Measurements from ENCODE around the gene DLEC1.
A peak's percentile ranks its signal among the peaks of the same experiment; 100 is the strongest.

The DLEC1 gene

DNA sequence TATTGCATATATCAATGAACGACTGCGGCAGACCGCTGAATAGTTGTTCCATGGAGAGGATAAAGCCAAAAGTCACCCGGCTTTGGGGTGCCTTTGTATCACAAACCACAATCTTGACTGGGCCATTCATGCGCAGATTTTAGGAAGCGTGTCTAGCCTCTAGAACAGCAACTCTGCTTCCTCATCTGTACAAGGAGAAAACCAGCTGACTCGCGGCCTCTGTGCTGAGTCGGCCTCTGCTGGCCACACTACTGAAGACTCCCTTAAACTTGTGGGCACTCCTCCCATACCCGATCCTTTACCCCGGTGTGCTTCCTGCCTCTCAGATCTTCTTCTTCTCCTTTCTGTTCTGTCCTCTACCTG is 872 bp downstream of the DLEC1 start:
- Histone ChIP-seq H3K4me3 (ENCODE audit: low read depth in 1 of 2, low read length in 2 of 2) (peak overlapping the region in 1 of 2 experiments; percentile 56; a peak in 2 of 4 replicates), H3K27me3 (ENCODE audit: insufficient read depth, low read length, poor library complexity) (peaks cover 20% of the 10 kb centered on the region), H3K4me2 (ENCODE audit: insufficient read depth, low read length) (peak overlapping the region; percentile 74), H3K9me3 (ENCODE audit: insufficient read depth, low read length, severe bottlenecking) (no peaks in the 10 kb centered on the region), H3K27ac (ENCODE audit: low read length) (no peak overlapping the region), H2AFZ (ENCODE audit: low read depth, low read length) (no peak overlapping the region), H4K20me1 (ENCODE audit: insufficient read depth, low read length) (no peaks in the 10 kb centered on the region), H3K4me1 (ENCODE audit: insufficient read depth, low read length) (peaks cover 19% of the 10 kb centered on the region), H3K9ac (ENCODE audit: low read depth, low read length) (no peak overlapping the region), H3K36me3 (ENCODE audit: insufficient read depth, low read length) (no peaks in the 10 kb centered on the region), H3K79me2 (ENCODE audit: insufficient read depth, low read length) (no peaks in the 10 kb centered on the region)
- DNase-seq (peak; percentile 20), ATAC-seq (ENCODE audit: insufficient read depth, low read depth) (peak; percentile 37; the same call in 2 of the 3 replicates)
- TF ChIP-seq EZH2 (IDR thresholded peaks at IDR 0.05; ENCODE audit: borderline replicate concordance, low read depth, low read length, severe bottlenecking), result no peak
- TF ChIP-seq, protein P1, sequence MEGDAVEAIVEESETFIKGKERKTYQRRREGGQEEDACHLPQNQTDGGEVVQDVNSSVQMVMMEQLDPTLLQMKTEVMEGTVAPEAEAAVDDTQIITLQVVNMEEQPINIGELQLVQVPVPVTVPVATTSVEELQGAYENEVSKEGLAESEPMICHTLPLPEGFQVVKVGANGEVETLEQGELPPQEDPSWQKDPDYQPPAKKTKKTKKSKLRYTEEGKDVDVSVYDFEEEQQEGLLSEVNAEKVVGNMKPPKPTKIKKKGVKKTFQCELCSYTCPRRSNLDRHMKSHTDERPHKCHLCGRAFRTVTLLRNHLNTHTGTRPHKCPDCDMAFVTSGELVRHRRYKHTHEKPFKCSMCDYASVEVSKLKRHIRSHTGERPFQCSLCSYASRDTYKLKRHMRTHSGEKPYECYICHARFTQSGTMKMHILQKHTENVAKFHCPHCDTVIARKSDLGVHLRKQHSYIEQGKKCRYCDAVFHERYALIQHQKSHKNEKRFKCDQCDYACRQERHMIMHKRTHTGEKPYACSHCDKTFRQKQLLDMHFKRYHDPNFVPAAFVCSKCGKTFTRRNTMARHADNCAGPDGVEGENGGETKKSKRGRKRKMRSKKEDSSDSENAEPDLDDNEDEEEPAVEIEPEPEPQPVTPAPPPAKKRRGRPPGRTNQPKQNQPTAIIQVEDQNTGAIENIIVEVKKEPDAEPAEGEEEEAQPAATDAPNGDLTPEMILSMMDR (IDR thresholded peaks at IDR 0.05; ENCODE audit: borderline replicate concordance, extremely low read depth, low read length, poor library complexity, severe bottlenecking), result peak; percentile 13

DNA sequence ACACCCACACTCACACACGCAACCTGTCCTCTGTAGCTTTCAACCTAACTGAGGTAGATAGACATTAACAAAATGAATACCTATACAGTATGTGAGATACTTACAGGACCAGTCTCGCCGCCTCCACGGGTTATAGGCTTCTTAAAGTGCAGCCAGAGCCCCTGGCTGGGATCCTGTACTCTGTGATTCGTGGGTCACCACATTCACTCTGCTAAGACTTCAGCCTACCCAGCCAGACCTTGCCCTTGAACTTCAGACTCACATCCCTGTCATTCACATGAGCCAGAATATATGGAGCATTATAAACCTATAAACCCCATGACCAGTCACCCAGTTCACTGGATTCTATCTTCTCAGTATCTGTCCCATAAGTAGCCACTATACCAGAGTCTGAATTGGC is 1.4 kb downstream of the DLEC1 start:
- H3K4me2 ChIP-seq (ENCODE audit: insufficient read depth, low read length), result no peak overlapping the region

DNA sequence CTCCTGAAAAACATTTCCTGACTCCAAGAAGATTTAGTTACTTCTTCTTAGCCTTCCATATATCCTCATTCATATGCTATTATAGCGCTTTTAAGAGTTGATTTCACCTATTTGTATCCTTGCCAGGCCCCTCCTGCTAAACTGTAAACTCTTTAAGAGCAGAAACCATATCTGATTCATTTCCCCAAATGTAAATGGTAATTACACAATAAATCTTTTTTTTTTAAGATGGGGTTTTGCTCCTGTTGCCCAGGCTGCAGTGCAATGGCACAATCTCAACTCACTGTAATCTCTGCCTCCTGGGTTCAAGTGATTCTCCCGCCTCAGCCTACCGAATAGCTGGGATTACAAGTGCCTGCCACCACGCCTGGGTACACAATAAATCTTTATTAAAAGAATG is 4.5 kb downstream of the DLEC1 start:
- Histone ChIP-seq H4K20me1 (ENCODE audit: insufficient read depth, low read length) (no peaks in the 10 kb centered on the region), H3K9ac (ENCODE audit: low read depth, low read length) (no peak overlapping the region), H3K4me1 (ENCODE audit: insufficient read depth, low read length) (peaks cover 17% of the 10 kb centered on the region), H3K9me3 (ENCODE audit: insufficient read depth, low read length, severe bottlenecking) (no peaks in the 10 kb centered on the region), H3K27ac (ENCODE audit: low read length) (no peak overlapping the region), H3K36me3 (ENCODE audit: insufficient read depth, low read length) (no peaks in the 10 kb centered on the region), H3K79me2 (ENCODE audit: insufficient read depth, low read length) (no peaks in the 10 kb centered on the region), H3K4me2 (ENCODE audit: insufficient read depth, low read length) (no peak overlapping the region), H3K4me3 (ENCODE audit: low read depth in 1 of 2, low read length in 2 of 2) (no peak overlapping the region), H3K27me3 (ENCODE audit: insufficient read depth, low read length, poor library complexity) (peaks cover 20% of the 10 kb centered on the region), H2AFZ (ENCODE audit: low read depth, low read length) (no peak overlapping the region)
- TF ChIP-seq EZH2 (IDR thresholded peaks at IDR 0.05; ENCODE audit: borderline replicate concordance, low read depth, low read length, severe bottlenecking), result no peak
- TF ChIP-seq, protein P1 (IDR thresholded peaks at IDR 0.05; ENCODE audit: borderline replicate concordance, extremely low read depth, low read length, poor library complexity, severe bottlenecking), result no peak
- ATAC-seq (ENCODE audit: insufficient read depth, low read depth) (no peak), DNase-seq (no peak)

More for the DNA sequence above, 1.4 kb downstream of the DLEC1 start:
- Histone ChIP-seq H3K27me3 (ENCODE audit: insufficient read depth, low read length, poor library complexity) (peaks cover 20% of the 10 kb centered on the region), H3K27ac (ENCODE audit: low read length) (no peak overlapping the region), H3K79me2 (ENCODE audit: insufficient read depth, low read length) (no peaks in the 10 kb centered on the region), H3K9ac (ENCODE audit: low read depth, low read length) (no peak overlapping the region), H3K4me1 (ENCODE audit: insufficient read depth, low read length) (peaks cover 19% of the 10 kb centered on the region), H3K36me3 (ENCODE audit: insufficient read depth, low read length) (no peaks in the 10 kb centered on the region), H4K20me1 (ENCODE audit: insufficient read depth, low read length) (no peaks in the 10 kb centered on the region), H2AFZ (ENCODE audit: low read depth, low read length) (no peak overlapping the region), H3K9me3 (ENCODE audit: insufficient read depth, low read length, severe bottlenecking) (no peaks in the 10 kb centered on the region), H3K4me3 (ENCODE audit: low read depth in 1 of 2, low read length in 2 of 2) (no peak overlapping the region)
- ATAC-seq (ENCODE audit: insufficient read depth, low read depth) (no peak), DNase-seq (no peak)
- TF ChIP-seq, protein P1 (IDR thresholded peaks at IDR 0.05; ENCODE audit: borderline replicate concordance, extremely low read depth, low read length, poor library complexity, severe bottlenecking), result no peak
- no peak for TF ChIP-seq EZH2 (IDR thresholded peaks at IDR 0.05; ENCODE audit: borderline replicate concordance, low read depth, low read length, severe bottlenecking)

DNA sequence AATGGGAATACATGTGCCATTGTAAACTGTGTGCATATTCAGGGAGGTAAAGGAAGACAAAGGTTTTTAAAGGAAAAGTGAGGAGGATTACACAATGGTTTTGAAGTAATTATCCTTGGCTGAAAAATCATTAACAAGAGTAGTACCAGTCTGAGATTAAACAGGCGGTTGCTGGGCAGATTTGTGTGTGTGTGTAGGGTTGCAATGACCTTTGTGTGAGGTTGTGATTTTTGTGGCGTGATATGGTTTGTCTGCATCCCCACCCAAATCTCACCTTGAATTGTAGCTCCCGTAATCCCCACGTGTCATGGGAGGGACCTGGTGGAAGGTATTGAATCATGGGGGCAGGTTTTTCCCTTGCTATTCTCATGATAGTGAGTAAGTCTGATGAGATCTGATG is 7.0 kb downstream of the DLEC1 start:
- no peaks in the 10 kb centered on the region for H4K20me1 ChIP-seq (ENCODE audit: insufficient read depth, low read length)
- no peak overlapping the region for H3K9ac ChIP-seq (ENCODE audit: low read depth, low read length)
- H2AFZ ChIP-seq (ENCODE audit: low read depth, low read length), result no peak overlapping the region
- no peaks in the 10 kb centered on the region for H3K79me2 ChIP-seq (ENCODE audit: insufficient read depth, low read length)
- no peak for TF ChIP-seq EZH2 (IDR thresholded peaks at IDR 0.05; ENCODE audit: borderline replicate concordance, low read depth, low read length, severe bottlenecking)
- TF ChIP-seq, protein P1 (IDR thresholded peaks at IDR 0.05; ENCODE audit: borderline replicate concordance, extremely low read depth, low read length, poor library complexity, severe bottlenecking), result no peak
- H3K27me3 ChIP-seq (ENCODE audit: insufficient read depth, low read length, poor library complexity), result no peaks in the 10 kb centered on the region
- ATAC-seq (ENCODE audit: insufficient read depth, low read depth) (no peak), DNase-seq (no peak)
- no peak overlapping the region for H3K4me3 ChIP-seq (ENCODE audit: low read depth in 1 of 2, low read length in 2 of 2)
- no peak overlapping the region for H3K4me2 ChIP-seq (ENCODE audit: insufficient read depth, low read length)
- no peaks in the 10 kb centered on the region for H3K9me3 ChIP-seq (ENCODE audit: insufficient read depth, low read length, severe bottlenecking)
- H3K4me1 ChIP-seq (ENCODE audit: insufficient read depth, low read length), result no peaks in the 10 kb centered on the region
- no peaks in the 10 kb centered on the region for H3K36me3 ChIP-seq (ENCODE audit: insufficient read depth, low read length)
- no peak overlapping the region for H3K27ac ChIP-seq (ENCODE audit: low read length)
